ENCODE results near the gene KIAA0930. TPM values are rescaled to one million over a fixed set of nuclear protein-coding genes. Genes with fewer than 3 reads are reported as not detected.
"Not testable (repeated sequence)": the region's sequence is repeated elsewhere in the genome, so short reads cannot be mapped to it uniquely, and the experiment has no call there.

The KIAA0930 gene
- total RNA-seq, 1 donor from 2014 or later = 18.6 TPM

DNA sequence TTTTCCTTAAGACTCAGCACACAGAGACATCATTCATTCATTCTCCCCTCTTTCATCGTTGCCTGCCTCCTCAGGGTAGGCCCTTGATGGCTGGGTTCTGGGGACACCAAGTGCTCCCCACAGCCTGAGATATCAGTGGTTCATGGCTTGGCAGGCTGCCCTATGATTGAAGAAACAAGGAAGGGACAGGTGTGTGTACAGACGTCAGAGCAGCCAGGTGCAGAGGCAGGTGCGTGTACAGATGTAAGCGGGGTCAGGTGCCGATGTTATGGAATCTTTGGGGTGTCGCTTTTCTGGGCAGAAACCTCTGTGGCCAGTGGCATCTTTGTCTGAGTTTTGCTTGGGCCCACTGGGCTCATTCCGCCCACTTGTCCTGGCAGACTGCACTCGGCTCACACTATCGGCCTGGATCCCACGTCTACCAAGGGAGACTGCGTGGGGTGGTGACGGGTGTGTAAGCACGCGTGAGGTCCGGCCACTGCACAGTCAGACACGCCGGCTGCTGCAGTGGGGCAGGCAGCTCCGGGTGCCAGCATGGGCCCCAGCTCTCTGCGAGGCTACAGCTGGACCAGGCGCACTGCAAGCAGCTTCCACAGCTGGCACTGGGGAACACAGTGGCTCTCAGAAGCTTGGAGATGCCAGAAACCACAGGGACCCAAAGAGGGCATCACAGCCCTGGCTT lies 20.9 kb upstream of the KIAA0930 start:
- peaks cover 4% of the 10 kb centered on the region for H3K27me3 ChIP-seq (ENCODE audit: low read depth)
- no peaks in the 10 kb centered on the region for H3K9me3 ChIP-seq (replicated peaks)
- DNase-seq = no peak
- TF ChIP-seq, protein P1, sequence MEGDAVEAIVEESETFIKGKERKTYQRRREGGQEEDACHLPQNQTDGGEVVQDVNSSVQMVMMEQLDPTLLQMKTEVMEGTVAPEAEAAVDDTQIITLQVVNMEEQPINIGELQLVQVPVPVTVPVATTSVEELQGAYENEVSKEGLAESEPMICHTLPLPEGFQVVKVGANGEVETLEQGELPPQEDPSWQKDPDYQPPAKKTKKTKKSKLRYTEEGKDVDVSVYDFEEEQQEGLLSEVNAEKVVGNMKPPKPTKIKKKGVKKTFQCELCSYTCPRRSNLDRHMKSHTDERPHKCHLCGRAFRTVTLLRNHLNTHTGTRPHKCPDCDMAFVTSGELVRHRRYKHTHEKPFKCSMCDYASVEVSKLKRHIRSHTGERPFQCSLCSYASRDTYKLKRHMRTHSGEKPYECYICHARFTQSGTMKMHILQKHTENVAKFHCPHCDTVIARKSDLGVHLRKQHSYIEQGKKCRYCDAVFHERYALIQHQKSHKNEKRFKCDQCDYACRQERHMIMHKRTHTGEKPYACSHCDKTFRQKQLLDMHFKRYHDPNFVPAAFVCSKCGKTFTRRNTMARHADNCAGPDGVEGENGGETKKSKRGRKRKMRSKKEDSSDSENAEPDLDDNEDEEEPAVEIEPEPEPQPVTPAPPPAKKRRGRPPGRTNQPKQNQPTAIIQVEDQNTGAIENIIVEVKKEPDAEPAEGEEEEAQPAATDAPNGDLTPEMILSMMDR (IDR thresholded peaks at IDR 0.05; ENCODE audit: borderline replicate concordance) = no peak
- H3K27ac ChIP-seq (replicated peaks) = peak overlapping the region; percentile 3
- no peaks in the 10 kb centered on the region for H3K36me3 ChIP-seq
- H3K4me1 ChIP-seq = peaks cover 16% of the 10 kb centered on the region
- H3K4me3 ChIP-seq = no peak overlapping the region
- intact Hi-C loops (cut with micrococcal nuclease) = no loop called here

DNA sequence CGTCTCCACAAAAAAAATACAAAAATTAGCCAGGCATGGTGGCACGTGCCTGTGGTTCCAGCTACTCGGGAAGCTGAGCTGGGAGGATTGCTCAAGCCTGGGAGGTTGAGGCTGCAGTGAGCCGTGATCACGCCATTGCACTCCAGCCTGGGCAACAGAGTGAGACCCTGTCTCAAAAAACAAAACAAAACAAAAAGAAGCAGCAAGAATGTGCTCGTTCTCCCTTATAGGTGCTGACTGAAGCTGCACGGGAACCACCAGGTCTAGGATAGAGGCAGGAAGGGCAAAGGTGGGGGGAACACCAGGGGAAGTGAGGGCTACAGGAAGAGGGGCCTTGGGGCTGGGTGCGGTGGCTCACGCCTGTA lies 19.7 kb upstream of the KIAA0930 start:
- H3K27ac ChIP-seq (replicated peaks); intact Hi-C loops (cut with micrococcal nuclease); H3K36me3 ChIP-seq; H3K27me3 ChIP-seq (ENCODE audit: low read depth); H3K4me3 ChIP-seq; DNase-seq; H3K9me3 ChIP-seq (replicated peaks): not testable (repeated sequence)
- peaks cover 16% of the 10 kb centered on the region for H3K4me1 ChIP-seq

- Histone ChIP-seq H3K27me3 (ENCODE audit: low read depth) (no peaks in the 10 kb centered on the region), H3K4me1 (peaks cover 16% of the 10 kb centered on the region), H3K36me3 (no peaks in the 10 kb centered on the region), H3K9me3 (replicated peaks) (no peaks in the 10 kb centered on the region), H3K27ac (replicated peaks) (no peak overlapping the region), H3K4me3 (no peak overlapping the region)
- DNase-seq = no peak
- TF ChIP-seq, protein P1 (IDR thresholded peaks at IDR 0.05; ENCODE audit: borderline replicate concordance) = no peak
- intact Hi-C loops (cut with micrococcal nuclease) = no loop called here
Measured at GRCh38 chr22:45259754-45260394, 19.2 kb upstream of the KIAA0930 start.

- H3K4me3 ChIP-seq; intact Hi-C loops (cut with micrococcal nuclease); H3K4me1 ChIP-seq; H3K36me3 ChIP-seq; H3K27me3 ChIP-seq (ENCODE audit: low read depth); DNase-seq; H3K9me3 ChIP-seq (replicated peaks); H3K27ac ChIP-seq (replicated peaks): not testable (repeated sequence)
Measured at GRCh38 chr22:45257941-45258340, 17.2 kb upstream of the KIAA0930 start.

GRCh38 chr22:45254789-45255278 lies 14.1 kb upstream of the KIAA0930 start:
- no peak overlapping the region for H3K27ac ChIP-seq (replicated peaks)
- intact Hi-C loops (cut with micrococcal nuclease) = no loop called here

GRCh38 chr22:45254388-45254787 lies 13.7 kb upstream of the KIAA0930 start:
- Histone ChIP-seq H3K27ac (replicated peaks) (no peak overlapping the region), H3K4me3 (no peak overlapping the region), H3K27me3 (ENCODE audit: low read depth) (peaks cover 7% of the 10 kb centered on the region), H3K4me1 (no peaks in the 10 kb centered on the region), H3K36me3 (no peaks in the 10 kb centered on the region), H3K9me3 (replicated peaks) (no peaks in the 10 kb centered on the region)
- TF ChIP-seq, protein P1 (IDR thresholded peaks at IDR 0.05; ENCODE audit: borderline replicate concordance) = no peak
- DNase-seq = no peak
- intact Hi-C loops (cut with micrococcal nuclease) = no loop called here

More at GRCh38 chr22:45254789-45255278, 14.1 kb upstream of the KIAA0930 start:
- no peaks in the 10 kb centered on the region for H3K36me3 ChIP-seq
- no peak overlapping the region for H3K4me3 ChIP-seq
- H3K27me3 ChIP-seq (ENCODE audit: low read depth) = peaks cover 7% of the 10 kb centered on the region
- H3K9me3 ChIP-seq (replicated peaks) = no peaks in the 10 kb centered on the region
- no peak for DNase-seq
- TF ChIP-seq, protein P1 (IDR thresholded peaks at IDR 0.05; ENCODE audit: borderline replicate concordance) = no peak
- no peaks in the 10 kb centered on the region for H3K4me1 ChIP-seq
